OCI-LY7 (cell line): Measurements from ENCODE around the gene UBQLN2. TPM values are rescaled to one million over a fixed set of nuclear protein-coding genes. Genes with fewer than 3 reads are reported as not detected.

Experiments
- BruUV-seq: library from RNA; stranded (reverse); fragments of 400-500 nt; replicated peaks from 2 replicates; lab custom pipeline; 2021; lab: Mats Ljungman, UMichigan
- CTCF ChIA-PET: fragments of 300-600 bp; sonication (Branson Sonifier 250); formaldehyde crosslinking; loops from one replicate; lab custom pipeline; 2022; ENCODE audit warnings: antibody characterized with exemption; ENCODE audit not compliant: unreplicated experiment; lab: Charles Lee
- POLR2A ChIA-PET: fragments of 300-600 bp; sonication (Branson Sonifier 250); formaldehyde crosslinking; loops from one replicate; lab custom pipeline; 2022; ENCODE audit warnings: antibody characterized with exemption; lab: Charles Lee
- DNase-seq: peaks from one replicate; pipeline ENCODE4 v3.0.0-alpha.2; 2015; ENCODE audit warnings: low spot score
- H2AFZ ChIP-seq: fragments of 200-600 bp; sonication (generic), shearing (Covaris generic); 2 replicates; pipeline ENCODE4 v1.6.1; 2014; ENCODE audit warnings: mild to moderate bottlenecking, antibody characterized with exemption, low read length, moderate library complexity
- H3K27ac ChIP-seq: fragments of 200-600 bp; sonication (generic); 2 replicates; pipeline ENCODE4 v1.5.1; 2014; ENCODE audit warnings: mixed run types, low read depth, mild to moderate bottlenecking, moderate library complexity, low read length, inconsistent platforms; ENCODE audit not compliant: poor library complexity, severe bottlenecking
- H3K36me3 ChIP-seq: fragments of 200-600 bp; sonication (generic); 2 replicates; pipeline ENCODE4 v1.6.1; 2014; ENCODE audit warnings: mild to moderate bottlenecking, antibody characterized with exemption, low read length, moderate library complexity, mixed read lengths; ENCODE audit not compliant: insufficient read depth
- H3K4me1 ChIP-seq: fragments of 200-600 bp; sonication (generic); 2 replicates; pipeline ENCODE4 v1.5.1; 2014; ENCODE audit warnings: mild to moderate bottlenecking, low read length; ENCODE audit not compliant: insufficient read depth, poor library complexity, severe bottlenecking
- H3K4me2 ChIP-seq: fragments of 200-600 bp; sonication (generic); 2 replicates; pipeline ENCODE4 v1.6.1; 2014; ENCODE audit warnings: mild to moderate bottlenecking, low read length
- H3K4me3 ChIP-seq: fragments of 200-600 bp; sonication (generic); 2 replicates; pipeline ENCODE4 v1.5.1; 2014; ENCODE audit warnings: mild to moderate bottlenecking, low read depth, low read length; ENCODE audit not compliant: poor library complexity, severe bottlenecking
- H3K79me2 ChIP-seq: fragments of 200-600 bp; sonication (generic); 2 replicates; pipeline ENCODE4 v1.6.1; 2016; ENCODE audit warnings: low read depth, mild to moderate bottlenecking, low read length, moderate library complexity, mixed read lengths; ENCODE audit not compliant: insufficient read depth
- H3K9me2 ChIP-seq: fragments of 200-600 bp; sonication (generic); 2 replicates; pipeline ENCODE4 v1.6.1; 2016; ENCODE audit warnings: mild to moderate bottlenecking, low read length, mixed read lengths; ENCODE audit not compliant: insufficient read depth
- H3K9me3 ChIP-seq: fragments of 200-600 bp; sonication (generic); 2 replicates; pipeline ENCODE4 v1.6.1; 2014; ENCODE audit warnings: mild to moderate bottlenecking, mixed run types, low read length, mixed read lengths
- H4K20me1 ChIP-seq: fragments of 200-600 bp; sonication (generic); 2 replicates; pipeline ENCODE4 v1.6.1; 2014; ENCODE audit warnings: mild to moderate bottlenecking, antibody characterized with exemption, low read length, moderate library complexity, mixed read lengths; ENCODE audit not compliant: insufficient read depth
- EZH2phosphoT487 ChIP-seq: fragments of 200-600 bp; sonication (generic); IDR thresholded peaks from 2 replicates; pipeline ENCODE4 v1.6.1; 2018; ENCODE audit warnings: low read depth, borderline replicate concordance, mild to moderate bottlenecking, mixed run types, antibody characterized with exemption, low read length, moderate library complexity, mixed read lengths
- intact Hi-C: fragments of 100-400 bp; cut with micrococcal nuclease; formaldehyde crosslinking; loops from one replicate; pipeline ENCODE4 v1.10.0; 2022; ENCODE audit not compliant: unreplicated experiment
- total RNA-seq, 2 experiments: library from RNA; depleted of rRNA in 1 of 2; stranded (reverse); fragments of >200 nt in 1 of 2; shearing (Covaris generic) in 1 of 2; gene quantifications; 2 replicates each; pipeline ENCODE4 v1.2.3, GENCODE V29; 2014 to 2022
- TF ChIP-seq, protein P1 (sequence below): fragments of 200-600 bp; sonication (generic); conservative IDR thresholded peaks from 2 replicates; pipeline ENCODE4 v1.5.1; 2014; ENCODE audit warnings: mild to moderate bottlenecking, antibody characterized with exemption, low read length, moderate library complexity, mixed read lengths

Gene UBQLN2
- total RNA-seq, 2 experiments from 2014 or later = 9.6 to 23.0 TPM

DNA sequence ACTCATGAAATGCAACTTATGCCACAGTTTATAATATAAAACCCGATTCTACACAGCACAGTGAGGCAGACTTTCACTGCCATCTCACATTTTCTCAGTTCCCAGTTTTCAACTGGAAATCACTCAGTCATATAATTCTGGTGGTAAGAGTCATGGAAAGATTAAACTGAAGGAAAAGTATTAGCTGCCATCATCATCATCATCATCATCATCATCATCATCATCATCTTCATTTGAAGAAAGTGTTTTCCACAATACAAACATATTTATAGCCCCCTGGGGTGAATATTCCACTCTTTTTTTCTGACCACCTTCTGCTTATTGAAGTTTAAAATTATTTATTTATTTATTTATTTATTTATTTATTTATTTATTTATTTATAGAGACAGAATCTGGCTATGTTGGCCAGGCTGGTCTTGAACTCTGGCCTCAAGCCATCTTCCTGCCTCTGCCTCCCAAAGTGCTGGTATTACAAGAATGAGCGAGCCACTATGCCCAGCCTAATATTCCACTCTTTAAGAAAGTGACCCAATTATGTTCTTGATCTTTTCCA, 6.0 kb upstream of the UBQLN2 start:
- CTCF ChIA-PET = no interaction called here
- no peak overlapping the region for H3K4me3 ChIP-seq
- intact Hi-C loops = no loop called here
- no TSS peak for BruUV-seq
- TF ChIP-seq, protein P1, sequence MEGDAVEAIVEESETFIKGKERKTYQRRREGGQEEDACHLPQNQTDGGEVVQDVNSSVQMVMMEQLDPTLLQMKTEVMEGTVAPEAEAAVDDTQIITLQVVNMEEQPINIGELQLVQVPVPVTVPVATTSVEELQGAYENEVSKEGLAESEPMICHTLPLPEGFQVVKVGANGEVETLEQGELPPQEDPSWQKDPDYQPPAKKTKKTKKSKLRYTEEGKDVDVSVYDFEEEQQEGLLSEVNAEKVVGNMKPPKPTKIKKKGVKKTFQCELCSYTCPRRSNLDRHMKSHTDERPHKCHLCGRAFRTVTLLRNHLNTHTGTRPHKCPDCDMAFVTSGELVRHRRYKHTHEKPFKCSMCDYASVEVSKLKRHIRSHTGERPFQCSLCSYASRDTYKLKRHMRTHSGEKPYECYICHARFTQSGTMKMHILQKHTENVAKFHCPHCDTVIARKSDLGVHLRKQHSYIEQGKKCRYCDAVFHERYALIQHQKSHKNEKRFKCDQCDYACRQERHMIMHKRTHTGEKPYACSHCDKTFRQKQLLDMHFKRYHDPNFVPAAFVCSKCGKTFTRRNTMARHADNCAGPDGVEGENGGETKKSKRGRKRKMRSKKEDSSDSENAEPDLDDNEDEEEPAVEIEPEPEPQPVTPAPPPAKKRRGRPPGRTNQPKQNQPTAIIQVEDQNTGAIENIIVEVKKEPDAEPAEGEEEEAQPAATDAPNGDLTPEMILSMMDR = no peak
- no peak for TF ChIP-seq EZH2phosphoT487
- no peaks in the 10 kb centered on the region; the same call in 1 of the 2 replicates for H3K79me2 ChIP-seq
- no peaks in the 10 kb centered on the region for H3K9me3 ChIP-seq
- no peaks in the 10 kb centered on the region for H4K20me1 ChIP-seq
- no peaks in the 10 kb centered on the region for H3K9me2 ChIP-seq
- no peaks in the 10 kb centered on the region for H3K36me3 ChIP-seq
- H3K4me1 ChIP-seq = peaks cover 3% of the 10 kb centered on the region
- POLR2A ChIA-PET = no interaction called here
- DNase-seq = no peak
- no peak overlapping the region for H3K27ac ChIP-seq
- H3K4me2 ChIP-seq = no peak overlapping the region
- no peak overlapping the region for H2AFZ ChIP-seq

DNA sequence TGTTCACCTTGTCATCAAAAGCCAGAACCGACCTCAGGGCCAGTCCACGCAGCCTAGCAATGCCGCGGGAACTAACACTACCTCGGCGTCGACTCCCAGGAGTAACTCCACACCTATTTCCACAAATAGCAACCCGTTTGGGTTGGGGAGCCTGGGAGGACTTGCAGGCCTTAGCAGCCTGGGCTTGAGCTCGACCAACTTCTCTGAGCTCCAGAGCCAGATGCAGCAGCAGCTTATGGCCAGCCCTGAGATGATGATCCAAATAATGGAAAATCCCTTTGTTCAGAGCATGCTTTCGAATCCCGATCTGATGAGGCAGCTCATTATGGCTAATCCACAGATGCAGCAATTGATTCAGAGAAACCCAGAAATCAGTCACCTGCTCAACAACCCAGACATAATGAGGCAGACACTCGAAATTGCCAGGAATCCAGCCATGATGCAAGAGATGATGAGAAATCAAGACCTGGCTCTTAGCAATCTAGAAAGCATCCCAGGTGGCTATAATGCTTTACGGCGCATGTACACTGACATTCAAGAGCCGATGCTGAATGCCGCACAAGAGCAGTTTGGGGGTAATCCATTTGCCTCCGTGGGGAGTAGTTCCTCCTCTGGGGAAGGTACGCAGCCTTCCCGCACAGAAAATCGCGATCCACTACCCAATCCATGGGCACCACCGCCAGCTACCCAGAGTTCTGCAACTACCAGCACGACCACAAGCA, 898 bp downstream of the UBQLN2 start:
- ChIA-PET POLR2A (interaction anchor here (0.5 to 1.7 kb wide), 3 partner anchors 164 to 633 kb away, joined by 3 to 4 read pairs (median 3); partner anchors contain the start of gene NBDY), CTCF (no interaction called here)
- H3K79me2 ChIP-seq = peaks cover 56% of the 10 kb centered on the region
- no TSS peak for BruUV-seq
- TF ChIP-seq EZH2phosphoT487 = no peak
- TF ChIP-seq, protein P1 = no peak
- no peaks in the 10 kb centered on the region for H3K9me3 ChIP-seq
- intact Hi-C loops = loop anchor here (2.0 to 10.0 kb wide), 3 partner anchors 164 to 1390 kb away; partner anchors contain the start of genes NBDY and RRAGB
- H3K27ac ChIP-seq = peak overlapping the region; percentile 91
- peaks cover 24% of the 10 kb centered on the region; the same call in 1 of the 2 replicates for H4K20me1 ChIP-seq
- H3K36me3 ChIP-seq = peaks cover 32% of the 10 kb centered on the region
- no peaks in the 10 kb centered on the region for H3K9me2 ChIP-seq
- peak overlapping the region; percentile 84 for H3K4me3 ChIP-seq
- peak overlapping the region; percentile 88 for H3K4me2 ChIP-seq
- peak; percentile 39 for DNase-seq
- H3K4me1 ChIP-seq = peaks cover 23% of the 10 kb centered on the region
- H2AFZ ChIP-seq = peak overlapping the region; percentile 94
